Neural progenitor cell (in vitro differentiated cells): ENCODE measurements around the gene PYGB.

Source experiments
- CTCF ChIP-seq: fragments of 200-600 bp; sonication (generic); IDR thresholded peaks from 2 replicates; pipeline ENCODE4 v1.5.1; 2017; ENCODE audit warnings: antibody characterized with exemption, mild to moderate bottlenecking
- EZH2 ChIP-seq: fragments of 200-600 bp; sonication (generic); IDR thresholded peaks from 2 replicates; pipeline ENCODE4 v1.6.1; 2017; ENCODE audit warnings: antibody characterized with exemption, mild to moderate bottlenecking, moderate library complexity
- EZH2phosphoT487 ChIP-seq: fragments of 200-600 bp; sonication (generic); IDR thresholded peaks from 2 replicates; pipeline ENCODE4 v1.6.1; 2017; ENCODE audit warnings: antibody characterized with exemption

GRCh38 chr20:25336561-25337422 lies 88.9 kb downstream of the PYGB start:
- TF ChIP-seq EZH2: no peak
- peak; percentile 48 for TF ChIP-seq CTCF
- no peak for TF ChIP-seq EZH2phosphoT487
